PC-9 (cell line): ENCODE data around the gene CLMN. TPM values are rescaled to one million over a fixed set of nuclear protein-coding genes. Genes with fewer than 3 reads are reported as not detected.

Source experiments
- BruUV-seq: library from RNA; stranded (reverse); fragments of 400-500 nt; replicated peaks from 2 replicates; lab custom pipeline; 2021; lab: Mats Ljungman, UMichigan
- CTCF ChIA-PET: fragments of 300-600 bp; sonication (Branson Sonifier 250); formaldehyde crosslinking; loops from one replicate; lab custom pipeline; 2022; ENCODE audit warnings: antibody characterized with exemption; lab: Charles Lee
- POLR2A ChIA-PET: fragments of 300-600 bp; sonication (Branson Sonifier 250); formaldehyde crosslinking; loops from one replicate; lab custom pipeline; 2022; ENCODE audit warnings: antibody characterized with exemption; ENCODE audit not compliant: unreplicated experiment; lab: Charles Lee
- DNase-seq, 2 experiments: peaks; one replicate each; pipeline versions ENCODE4 v3.0.0 to v3.0.0-alpha.2; 2015 to 2022; ENCODE audit warnings: mixed read lengths in 1 of 2
- H2AFZ ChIP-seq: fragments of 200-600 bp; sonication (generic); 2 replicates; pipeline ENCODE4 v1.8.1; 2017; ENCODE audit warnings: antibody characterized with exemption
- H3F3A ChIP-seq: fragments of 200-600 bp; sonication (generic); 2 replicates; pipeline ENCODE4 v1.8.1; 2017; ENCODE audit warnings: antibody characterized with exemption, mild to moderate bottlenecking, low read depth; ENCODE audit not compliant: insufficient read depth
- H3K27ac ChIP-seq: fragments of 200-600 bp; sonication (generic); 2 replicates; pipeline ENCODE4 v1.6.1; 2016; ENCODE audit warnings: mixed run types
- H3K27me3 ChIP-seq: fragments of 200-600 bp; sonication (generic); 2 replicates; pipeline ENCODE4 v1.6.1; 2016; ENCODE audit warnings: low read depth, mixed run types; ENCODE audit not compliant: insufficient read depth
- H3K36me3 ChIP-seq: fragments of 200-600 bp; sonication (generic); 2 replicates; pipeline ENCODE4 v1.6.1; 2016; ENCODE audit warnings: low read depth, mixed run types
- H3K4me1 ChIP-seq: fragments of 200-600 bp; sonication (generic); replicated peaks from 2 replicates; pipeline ENCODE4 v1.6.1; 2016; ENCODE audit warnings: mixed run types; ENCODE audit not compliant: insufficient read depth
- H3K4me2 ChIP-seq: fragments of 200-600 bp; sonication (generic); 2 replicates; pipeline ENCODE4 v1.6.1; 2017; ENCODE audit warnings: mixed run types
- H3K4me3 ChIP-seq: fragments of 200-600 bp; sonication (generic); 2 replicates; pipeline ENCODE4 v1.6.1; 2016; ENCODE audit warnings: mixed run types
- H3K79me2 ChIP-seq: fragments of 200-600 bp; sonication (generic); 2 replicates; pipeline ENCODE4 v1.6.1; 2017; ENCODE audit warnings: low read depth, mixed run types
- H3K9me2 ChIP-seq: fragments of 200-600 bp; sonication (generic); 2 replicates; pipeline ENCODE4 v1.8.1; 2017; ENCODE audit warnings: mild to moderate bottlenecking; ENCODE audit not compliant: insufficient read depth
- H3K9me3 ChIP-seq: fragments of 200-600 bp; sonication (generic); 2 replicates; pipeline ENCODE4 v1.8.1; 2016; ENCODE audit warnings: low read depth; ENCODE audit not compliant: insufficient read depth
- H4K20me1 ChIP-seq: fragments of 200-600 bp; sonication (generic); 2 replicates; pipeline ENCODE4 v1.8.1; 2017; ENCODE audit not compliant: insufficient read depth
- EZH2 ChIP-seq: fragments of 200-600 bp; sonication (generic); IDR thresholded peaks from 2 replicates; pipeline ENCODE4 v1.8.0; 2017; ENCODE audit warnings: antibody characterized with exemption, low read depth
- intact Hi-C: fragments of 100-400 bp; cut with micrococcal nuclease; formaldehyde crosslinking; loops from one replicate; pipeline ENCODE4 v1.10.0; 2022; ENCODE audit not compliant: unreplicated experiment
- total RNA-seq: library from RNA; stranded (reverse); gene quantifications from 2 replicates; pipeline ENCODE4 v1.2.3, GENCODE V29; 2021
- TF ChIP-seq, protein P1 (sequence below): fragments of 200-600 bp; sonication (generic); conservative IDR thresholded peaks from 2 replicates; pipeline ENCODE4 v1.6.1; 2017; ENCODE audit warnings: mixed run types, antibody characterized with exemption, mild to moderate bottlenecking, moderate library complexity

The CLMN gene
- total RNA-seq, 1 experiment from 2014 or later, result 15.8 TPM

DNA sequence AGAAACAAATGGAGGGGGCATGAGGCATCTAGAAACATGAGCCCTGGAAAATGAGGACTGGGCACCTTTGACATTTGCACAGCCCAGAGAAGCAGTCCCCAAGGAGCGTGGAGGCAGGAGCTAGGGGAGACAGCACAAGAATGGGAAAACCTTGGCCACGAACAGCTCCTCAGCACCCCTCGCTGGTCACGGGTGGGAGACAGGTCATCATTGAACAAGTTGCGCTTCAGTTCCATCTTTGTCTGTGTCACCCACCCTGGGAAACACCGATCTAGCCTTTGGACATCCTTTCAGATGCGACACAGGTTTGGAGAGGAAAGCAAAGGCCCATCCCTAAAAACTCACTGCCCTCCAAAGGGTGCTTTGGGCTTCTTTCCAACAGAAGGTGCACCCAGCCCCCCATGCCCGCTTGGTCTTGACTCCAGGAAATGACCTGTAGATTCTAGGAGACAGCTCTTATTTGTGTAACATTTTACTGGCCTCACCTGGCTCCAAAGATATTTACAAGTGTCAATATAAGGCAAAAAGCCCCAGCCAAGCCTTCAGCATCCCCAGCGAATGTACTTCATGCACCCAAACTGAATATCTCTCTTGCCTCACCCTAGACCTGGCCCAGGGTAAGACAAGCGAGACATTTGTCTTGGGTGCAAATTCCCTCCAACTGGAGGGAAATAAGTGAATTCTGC lies 28.8 kb upstream of the CLMN start:
- CTCF ChIA-PET, result no interaction called here
- no peak overlapping the region for H3K4me3 ChIP-seq
- no peak overlapping the region for H3K27ac ChIP-seq
- DNase-seq, result no peak
- H2AFZ ChIP-seq, result no peak overlapping the region
- no TSS peak for BruUV-seq
- no peaks in the 10 kb centered on the region for H3K79me2 ChIP-seq
- H3K27me3 ChIP-seq, result no peaks in the 10 kb centered on the region
- no peaks in the 10 kb centered on the region for H3K9me2 ChIP-seq
- no peak overlapping the region for H3K4me2 ChIP-seq
- intact Hi-C loops, result no loop called here
- H3K36me3 ChIP-seq, result no peaks in the 10 kb centered on the region
- POLR2A ChIA-PET, result no interaction called here
- TF ChIP-seq EZH2, result no peak
- TF ChIP-seq, protein P1, sequence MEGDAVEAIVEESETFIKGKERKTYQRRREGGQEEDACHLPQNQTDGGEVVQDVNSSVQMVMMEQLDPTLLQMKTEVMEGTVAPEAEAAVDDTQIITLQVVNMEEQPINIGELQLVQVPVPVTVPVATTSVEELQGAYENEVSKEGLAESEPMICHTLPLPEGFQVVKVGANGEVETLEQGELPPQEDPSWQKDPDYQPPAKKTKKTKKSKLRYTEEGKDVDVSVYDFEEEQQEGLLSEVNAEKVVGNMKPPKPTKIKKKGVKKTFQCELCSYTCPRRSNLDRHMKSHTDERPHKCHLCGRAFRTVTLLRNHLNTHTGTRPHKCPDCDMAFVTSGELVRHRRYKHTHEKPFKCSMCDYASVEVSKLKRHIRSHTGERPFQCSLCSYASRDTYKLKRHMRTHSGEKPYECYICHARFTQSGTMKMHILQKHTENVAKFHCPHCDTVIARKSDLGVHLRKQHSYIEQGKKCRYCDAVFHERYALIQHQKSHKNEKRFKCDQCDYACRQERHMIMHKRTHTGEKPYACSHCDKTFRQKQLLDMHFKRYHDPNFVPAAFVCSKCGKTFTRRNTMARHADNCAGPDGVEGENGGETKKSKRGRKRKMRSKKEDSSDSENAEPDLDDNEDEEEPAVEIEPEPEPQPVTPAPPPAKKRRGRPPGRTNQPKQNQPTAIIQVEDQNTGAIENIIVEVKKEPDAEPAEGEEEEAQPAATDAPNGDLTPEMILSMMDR, result no peak
- no peaks in the 10 kb centered on the region for H3K4me1 ChIP-seq
- H3K9me3 ChIP-seq, result no peaks in the 10 kb centered on the region
- H4K20me1 ChIP-seq, result no peaks in the 10 kb centered on the region
- no peaks in the 10 kb centered on the region for H3F3A ChIP-seq

DNA sequence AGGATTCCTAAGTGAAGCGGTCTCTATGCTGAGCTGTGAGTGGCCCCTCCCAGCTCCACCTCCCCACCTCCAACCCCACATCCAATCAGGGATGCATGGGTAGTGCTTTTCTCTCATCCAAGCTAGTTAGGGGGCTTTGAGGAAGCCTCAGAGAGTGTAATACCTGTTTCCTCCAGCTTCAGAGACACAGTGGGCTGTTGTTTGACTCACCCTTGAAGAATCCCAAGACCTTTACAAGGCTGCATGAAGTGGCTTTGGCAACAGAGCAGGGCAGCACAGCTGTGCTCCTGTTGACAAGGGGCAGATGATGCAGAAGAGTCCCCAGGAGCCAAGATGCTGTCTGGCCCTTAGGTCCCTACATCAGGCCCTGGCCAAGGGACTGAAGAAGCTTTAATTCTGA lies 27.1 kb upstream of the CLMN start:
- CTCF ChIA-PET, result no interaction called here
- POLR2A ChIA-PET, result no interaction called here
- H3K4me2 ChIP-seq, result no peak overlapping the region
- H3K9me2 ChIP-seq, result no peaks in the 10 kb centered on the region
- no peaks in the 10 kb centered on the region for H3K4me1 ChIP-seq
- H3K27me3 ChIP-seq, result no peaks in the 10 kb centered on the region
- no peak for TF ChIP-seq EZH2
- TF ChIP-seq, protein P1, result no peak
- DNase-seq, result no peak
- no TSS peak for BruUV-seq
- no peak overlapping the region for H3K4me3 ChIP-seq
- no peaks in the 10 kb centered on the region for H4K20me1 ChIP-seq
- no peaks in the 10 kb centered on the region for H3K9me3 ChIP-seq
- intact Hi-C loops, result no loop called here
- H3K79me2 ChIP-seq, result no peaks in the 10 kb centered on the region
- H2AFZ ChIP-seq, result no peak overlapping the region
- H3F3A ChIP-seq, result no peaks in the 10 kb centered on the region
- H3K36me3 ChIP-seq, result no peaks in the 10 kb centered on the region
- no peak overlapping the region for H3K27ac ChIP-seq

DNA sequence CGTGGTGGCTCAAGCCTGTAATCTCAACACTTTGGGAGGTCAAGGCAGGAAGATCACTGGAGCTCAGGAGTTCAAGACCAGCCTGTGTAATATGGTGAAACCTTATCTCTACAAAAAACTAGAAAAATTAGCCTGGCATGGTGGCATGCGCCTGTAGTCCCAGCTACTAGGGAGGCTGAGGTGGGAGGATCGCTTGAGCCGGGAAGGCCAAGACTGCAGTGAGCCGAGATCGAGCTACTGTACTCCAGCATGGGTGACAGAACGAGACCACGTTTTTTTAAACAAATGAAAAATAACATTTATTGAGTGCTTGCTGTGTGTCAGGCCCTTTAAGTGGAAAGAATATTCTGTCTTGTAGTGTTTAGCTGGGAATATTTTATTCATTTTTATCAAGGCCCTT lies 26.6 kb upstream of the CLMN start:
- Histone ChIP-seq H3K4me2 (no peak overlapping the region), H3K4me1 (no peaks in the 10 kb centered on the region), H3K79me2 (no peaks in the 10 kb centered on the region), H3K9me2 (no peaks in the 10 kb centered on the region), H3K27me3 (no peaks in the 10 kb centered on the region), H3K27ac (no peak overlapping the region), H3F3A (no peaks in the 10 kb centered on the region), H4K20me1 (no peaks in the 10 kb centered on the region), H3K36me3 (no peaks in the 10 kb centered on the region), H3K4me3 (no peak overlapping the region), H2AFZ (no peak overlapping the region), H3K9me3 (no peaks in the 10 kb centered on the region)
- no TSS peak for BruUV-seq
- no peak for TF ChIP-seq EZH2
- TF ChIP-seq, protein P1, result no peak
- intact Hi-C loops, result no loop called here
- ChIA-PET POLR2A (no interaction called here), CTCF (interaction anchor here (0.6 kb wide), 1 partner anchor 9 kb away, joined by 3 read pairs; no protein-coding TSS in a partner anchor)
- DNase-seq, result no peak
